Measurements from ENCODE around the gene TIMM23.
"Not testable (repeated sequence)": the region's sequence is repeated elsewhere in the genome, so short reads cannot be mapped to it uniquely, and the experiment has no call there.

TIMM23 gene

GRCh38 chr10:45972106-45972812 is at the start of gene TIMM23:
Gene TIMM23, plus strand, starts transcription at chr10:45972489. Its CDS starts 136 bp downstream, at chr10:45972625.
- FAIRE-seq; DNase-seq (ENCODE audit: insufficient read length, low spot score): not testable (repeated sequence)
- peak; percentile 29; the same call in 1 of the 2 replicates for TF ChIP-seq POLR2A (IDR thresholded peaks at IDR 0.05; ENCODE audit: low read depth, low read length)

GRCh38 chr10:45926790-45927189 is 45.5 kb upstream of the TIMM23 start:
- not testable (repeated sequence) for FAIRE-seq; DNase-seq (ENCODE audit: insufficient read length, low spot score)

- FAIRE-seq; DNase-seq (ENCODE audit: insufficient read length, low spot score): not testable (repeated sequence)
These were observed 41.0 kb upstream of the TIMM23 start for GRCh38 chr10:45931305-45931704.

GRCh38 chr10:45934788-45935187 is 37.5 kb upstream of the TIMM23 start:
- DNase-seq (ENCODE audit: insufficient read length, low spot score); FAIRE-seq: not testable (repeated sequence)

- not testable (repeated sequence) for FAIRE-seq; DNase-seq (ENCODE audit: insufficient read length, low spot score)
These were observed 33.1 kb upstream of the TIMM23 start for GRCh38 chr10:45939176-45939697.

- FAIRE-seq; DNase-seq (ENCODE audit: insufficient read length, low spot score): not testable (repeated sequence)
These were observed 31.1 kb upstream of the TIMM23 start for GRCh38 chr10:45941196-45941595.

GRCh38 chr10:45945476-45945875 is 26.8 kb upstream of the TIMM23 start:
- not testable (repeated sequence) for FAIRE-seq; DNase-seq (ENCODE audit: insufficient read length, low spot score)

GRCh38 chr10:45947363-45947762 is 24.9 kb upstream of the TIMM23 start:
- not testable (repeated sequence) for DNase-seq (ENCODE audit: insufficient read length, low spot score); FAIRE-seq

- not testable (repeated sequence) for DNase-seq (ENCODE audit: insufficient read length, low spot score); FAIRE-seq
These were observed 23.5 kb upstream of the TIMM23 start for GRCh38 chr10:45948801-45949200.

GRCh38 chr10:45954367-45954766 is 17.9 kb upstream of the TIMM23 start:
- DNase-seq (ENCODE audit: insufficient read length, low spot score); FAIRE-seq: not testable (repeated sequence)

- not testable (repeated sequence) for FAIRE-seq; DNase-seq (ENCODE audit: insufficient read length, low spot score)
These were observed 15.7 kb upstream of the TIMM23 start for GRCh38 chr10:45956634-45957033.

- FAIRE-seq; DNase-seq (ENCODE audit: insufficient read length, low spot score): not testable (repeated sequence)
These were observed 14.4 kb upstream of the TIMM23 start for GRCh38 chr10:45957928-45958327.

- not testable (repeated sequence) for FAIRE-seq; DNase-seq (ENCODE audit: insufficient read length, low spot score)
These were observed 9.4 kb upstream of the TIMM23 start for GRCh38 chr10:45962686-45963452.

GRCh38 chr10:45971019-45971418 is 1.3 kb upstream of the TIMM23 start:
- DNase-seq (ENCODE audit: insufficient read length, low spot score); FAIRE-seq: not testable (repeated sequence)

- FAIRE-seq; DNase-seq (ENCODE audit: insufficient read length, low spot score): not testable (repeated sequence)
These were observed 565 bp upstream of the TIMM23 start for GRCh38 chr10:45971742-45972105.

- DNase-seq (ENCODE audit: insufficient read length, low spot score); FAIRE-seq: not testable (repeated sequence)
These were observed 502 bp downstream of the TIMM23 start for GRCh38 chr10:45972813-45973169.

GRCh38 chr10:45974041-45974440 is 1.8 kb downstream of the TIMM23 start:
- FAIRE-seq, result not testable (repeated sequence)

GRCh38 chr10:45978554-45978953 is 6.3 kb downstream of the TIMM23 start:
- DNase-seq (ENCODE audit: insufficient read length, low spot score); FAIRE-seq: not testable (repeated sequence)

More at GRCh38 chr10:45974041-45974440, 1.8 kb downstream of the TIMM23 start:
- not testable (repeated sequence) for DNase-seq (ENCODE audit: insufficient read length, low spot score)

GRCh38 chr10:45981367-45981766 is 9.1 kb downstream of the TIMM23 start:
- DNase-seq (ENCODE audit: insufficient read length, low spot score); FAIRE-seq: not testable (repeated sequence)

GRCh38 chr10:45983538-45984186 is 11.4 kb downstream of the TIMM23 start:
- FAIRE-seq; DNase-seq (ENCODE audit: insufficient read length, low spot score): not testable (repeated sequence)

Measured in H54 (cell line).